Astrocyte of the cerebellum (primary cell): ENCODE results near the gene DPH2.

Experiments used
- DNase-seq: peaks from one replicate; pipeline ENCODE4 v3.0.0-alpha.2; 2011; ENCODE audit warnings: low read depth
- H3K4me3 ChIP-seq: 2 replicates; pipeline ENCODE4 v1.5.1; 2011; ENCODE audit warnings: mild to moderate bottlenecking, low read depth, low read length, moderate library complexity
- in situ Hi-C: cut with HindIII; loops from 2 replicates; pipeline ENCODE4 v1.10.0; 2017; ENCODE audit warnings: low sequenced_read_pairs
- TF ChIP-seq, protein P1 (sequence below): IDR thresholded peaks from 2 replicates; pipeline ENCODE4 v1.5.1; 2012; ENCODE audit warnings: low read length, low read depth, moderate library complexity, mild to moderate bottlenecking; ENCODE audit errors: missing control alignments

The DPH2 gene, protein sequence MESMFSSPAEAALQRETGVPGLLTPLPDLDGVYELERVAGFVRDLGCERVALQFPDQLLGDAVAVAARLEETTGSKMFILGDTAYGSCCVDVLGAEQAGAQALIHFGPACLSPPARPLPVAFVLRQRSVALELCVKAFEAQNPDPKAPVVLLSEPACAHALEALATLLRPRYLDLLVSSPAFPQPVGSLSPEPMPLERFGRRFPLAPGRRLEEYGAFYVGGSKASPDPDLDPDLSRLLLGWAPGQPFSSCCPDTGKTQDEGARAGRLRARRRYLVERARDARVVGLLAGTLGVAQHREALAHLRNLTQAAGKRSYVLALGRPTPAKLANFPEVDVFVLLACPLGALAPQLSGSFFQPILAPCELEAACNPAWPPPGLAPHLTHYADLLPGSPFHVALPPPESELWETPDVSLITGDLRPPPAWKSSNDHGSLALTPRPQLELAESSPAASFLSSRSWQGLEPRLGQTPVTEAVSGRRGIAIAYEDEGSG

DNA sequence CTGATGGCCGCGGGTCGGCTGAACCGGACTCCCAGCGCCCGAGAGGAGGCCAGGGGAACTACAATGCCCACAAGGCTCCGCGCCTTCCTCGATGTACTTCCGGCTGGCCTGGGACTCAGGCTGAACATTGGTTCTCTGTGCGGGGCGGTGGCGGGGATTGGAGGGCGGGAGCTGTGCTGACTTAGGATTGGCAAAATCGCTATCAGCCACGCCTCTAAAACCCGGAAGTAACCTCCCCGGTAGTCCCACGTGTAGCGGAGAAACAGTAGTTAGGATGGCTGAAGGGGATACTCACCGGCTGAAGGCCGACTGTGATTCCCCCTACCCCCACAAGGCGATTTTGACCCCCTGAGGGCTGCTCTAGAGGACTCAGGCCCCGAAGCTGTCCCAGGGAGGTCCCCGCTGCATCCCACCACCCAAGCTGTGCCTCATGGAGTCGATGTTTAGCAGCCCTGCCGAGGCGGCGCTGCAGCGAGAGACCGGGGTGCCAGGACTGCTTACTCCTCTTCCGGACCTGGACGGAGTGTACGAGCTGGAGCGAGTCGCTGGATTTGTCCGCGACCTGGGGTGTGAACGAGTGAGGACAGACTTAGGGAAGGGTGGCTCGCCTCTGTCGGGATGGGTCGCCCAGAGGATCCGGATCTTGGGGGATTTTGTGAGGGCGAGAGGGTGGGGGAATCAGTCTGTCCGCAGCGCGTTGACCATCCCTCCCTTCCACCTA, at the start of gene DPH2:
Gene DPH2, plus strand, starts transcription at position 265 of the 721 bp plus-strand sequence. Its CDS starts 166 bp downstream, at position 431.
- TF ChIP-seq, protein P1, sequence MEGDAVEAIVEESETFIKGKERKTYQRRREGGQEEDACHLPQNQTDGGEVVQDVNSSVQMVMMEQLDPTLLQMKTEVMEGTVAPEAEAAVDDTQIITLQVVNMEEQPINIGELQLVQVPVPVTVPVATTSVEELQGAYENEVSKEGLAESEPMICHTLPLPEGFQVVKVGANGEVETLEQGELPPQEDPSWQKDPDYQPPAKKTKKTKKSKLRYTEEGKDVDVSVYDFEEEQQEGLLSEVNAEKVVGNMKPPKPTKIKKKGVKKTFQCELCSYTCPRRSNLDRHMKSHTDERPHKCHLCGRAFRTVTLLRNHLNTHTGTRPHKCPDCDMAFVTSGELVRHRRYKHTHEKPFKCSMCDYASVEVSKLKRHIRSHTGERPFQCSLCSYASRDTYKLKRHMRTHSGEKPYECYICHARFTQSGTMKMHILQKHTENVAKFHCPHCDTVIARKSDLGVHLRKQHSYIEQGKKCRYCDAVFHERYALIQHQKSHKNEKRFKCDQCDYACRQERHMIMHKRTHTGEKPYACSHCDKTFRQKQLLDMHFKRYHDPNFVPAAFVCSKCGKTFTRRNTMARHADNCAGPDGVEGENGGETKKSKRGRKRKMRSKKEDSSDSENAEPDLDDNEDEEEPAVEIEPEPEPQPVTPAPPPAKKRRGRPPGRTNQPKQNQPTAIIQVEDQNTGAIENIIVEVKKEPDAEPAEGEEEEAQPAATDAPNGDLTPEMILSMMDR, result peak; percentile 14
- DNase-seq, result peak; percentile 93
- peak within 1 kb of the TSS; percentile 96 for H3K4me3 ChIP-seq
- in situ Hi-C loops, result loop anchor here (5.0 to 10.0 kb wide), 2 partner anchors 55 to 203 kb away; no protein-coding TSS in a partner anchor

DNA sequence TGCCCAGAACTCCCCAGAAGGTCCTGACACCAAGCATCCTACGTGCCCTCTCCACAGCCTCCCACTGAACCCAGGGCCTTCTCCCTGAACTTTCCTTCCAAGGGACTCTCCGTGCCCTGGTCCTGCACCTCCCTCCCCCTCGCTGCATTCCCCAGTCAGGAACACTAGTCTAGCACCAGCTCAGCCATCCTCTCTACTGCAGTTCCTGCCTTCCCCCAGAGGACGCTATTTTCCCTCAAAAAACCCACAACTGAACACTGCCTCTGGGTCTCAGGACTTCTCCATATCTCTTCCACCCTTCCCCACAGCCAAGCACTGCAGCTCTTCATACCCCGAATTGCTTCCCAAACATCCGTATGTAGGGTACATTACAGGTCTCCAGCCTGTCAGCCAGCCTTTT, 48.8 kb upstream of the DPH2 start:
- TF ChIP-seq, protein P1, result no peak
- H3K4me3 ChIP-seq, result no peak overlapping the region
- DNase-seq, result no peak
- in situ Hi-C loops, result no loop called here

GRCh38 chr1:43924516-43924915, 45.3 kb upstream of the DPH2 start:
- TF ChIP-seq, protein P1, result no peak
- no peak for DNase-seq
- in situ Hi-C loops, result no loop called here
- no peak overlapping the region for H3K4me3 ChIP-seq

- no peak overlapping the region for H3K4me3 ChIP-seq
- no peak for DNase-seq
- TF ChIP-seq, protein P1, result no peak
- in situ Hi-C loops, result no loop called here
These were observed 44.0 kb upstream of the DPH2 start for GRCh38 chr1:43925846-43926245.

DNA sequence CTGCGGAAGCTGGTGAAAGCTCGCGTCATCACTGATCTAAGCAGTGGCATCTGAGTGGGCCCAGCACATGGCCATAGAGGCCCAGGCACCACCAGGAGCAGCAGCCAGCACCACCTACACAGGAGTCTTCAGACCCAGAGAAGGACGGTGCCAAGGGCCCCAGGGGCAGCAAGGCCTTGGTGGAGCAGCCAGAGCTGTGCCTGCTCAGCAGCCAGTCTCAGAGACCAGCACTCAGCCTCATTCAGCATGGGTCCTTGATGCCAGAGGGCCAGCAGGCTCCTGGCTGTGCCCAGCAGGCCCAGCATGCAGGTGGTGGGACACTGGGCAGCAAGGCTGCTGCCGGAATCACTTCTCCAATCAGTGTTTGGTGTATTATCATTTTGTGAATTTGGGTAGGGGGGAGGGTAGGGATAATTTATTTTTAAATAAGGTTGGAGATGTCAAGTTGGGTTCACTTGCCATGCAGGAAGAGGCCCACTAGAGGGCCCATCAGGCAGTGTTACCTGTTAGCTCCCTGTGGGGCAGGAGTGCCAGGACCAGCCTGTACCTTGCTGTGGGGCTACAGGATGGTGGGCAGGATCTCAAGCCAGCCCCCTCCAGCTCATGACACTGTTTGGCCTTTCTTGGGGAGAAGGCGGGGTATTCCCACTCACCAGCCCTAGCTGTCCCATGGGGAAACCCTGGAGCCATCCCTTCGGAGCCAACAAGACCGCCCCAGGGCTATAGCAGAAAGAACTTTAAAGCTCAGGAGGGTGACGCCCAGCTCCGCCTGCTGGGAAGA, 39.5 kb upstream of the DPH2 start:
- in situ Hi-C loops, result no loop called here
- H3K4me3 ChIP-seq, result no peak overlapping the region
- DNase-seq, result no peak
- TF ChIP-seq, protein P1, result peak; percentile 39

DNA sequence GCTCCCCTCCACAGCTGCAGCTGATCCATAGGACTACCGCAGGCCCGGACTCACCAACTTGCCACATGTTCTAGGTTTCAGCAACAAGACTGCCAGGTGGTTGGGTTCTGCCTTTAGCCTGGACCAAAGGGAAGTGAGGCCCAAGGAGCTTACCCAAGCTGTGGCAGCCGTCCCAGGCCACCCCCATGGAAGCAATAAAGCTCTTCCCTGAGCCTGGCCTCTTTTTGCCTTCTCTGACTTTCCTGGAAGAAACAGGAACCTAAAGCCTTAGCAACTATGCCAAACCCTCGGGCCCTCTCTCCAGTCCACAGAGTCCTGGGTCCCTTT, 38.9 kb upstream of the DPH2 start:
- TF ChIP-seq, protein P1, result no peak
- DNase-seq, result no peak
- in situ Hi-C loops, result no loop called here
- H3K4me3 ChIP-seq, result no peak overlapping the region
